Spleen (tissue), 11 donors: ENCODE measurements around the gene ODAD3. TPM values are rescaled to one million over a fixed set of nuclear protein-coding genes. Genes with fewer than 3 reads are reported as not detected.
"Not testable (repeated sequence)": the region's sequence is repeated elsewhere in the genome, so short reads cannot be mapped to it uniquely, and the experiment has no call there.

Experiments used
- DNase-seq: peaks from one replicate; pipeline ENCODE4 v3.0.0-alpha.2; 2020
- H3K27ac ChIP-seq, 8 donors: fragments of 200-600 bp; sonication (generic) in 7 of 8; 1 replicate in 4 of 8; 2 replicates in 4 of 8; pipeline versions ENCODE4 v1.5.0 to v1.8.0; 2016 to 2021; ENCODE audit warnings: inconsistent platforms in 4 of 8, mild to moderate bottlenecking in 4 of 8, moderate library complexity in 1 of 8
- H3K27me3 ChIP-seq, 7 donors: fragments of 200-600 bp; sonication (generic) in 6 of 7; replicated peaks in 1 of 7; 1 replicate in 4 of 7; 2 replicates in 3 of 7; pipeline versions ENCODE4 v1.5.0 to v1.8.0; 2016 to 2021; ENCODE audit warnings: inconsistent platforms in 3 of 7, mild to moderate bottlenecking in 1 of 7
- H3K36me3 ChIP-seq, 6 donors: fragments of 200-600 bp; sonication (generic) in 5 of 6; 1 replicate in 4 of 6; 2 replicates in 2 of 6; pipeline versions ENCODE4 v1.5.0 to v1.8.0; 2016 to 2021; ENCODE audit warnings: inconsistent platforms in 2 of 6
- H3K4me1 ChIP-seq, 6 donors: fragments of 200-600 bp; sonication (generic) in 5 of 6; 1 replicate in 3 of 6; 2 replicates in 3 of 6; pipeline versions ENCODE4 v1.5.0 to v1.8.0; 2016 to 2021; ENCODE audit warnings: inconsistent platforms in 3 of 6
- H3K4me3 ChIP-seq, 8 donors: fragments of 200-600 bp; sonication (generic) in 7 of 8; 1 replicate in 4 of 8; 2 replicates in 4 of 8; pipeline versions ENCODE4 v1.5.0 to v1.8.0; 2016 to 2021; ENCODE audit warnings: inconsistent platforms in 4 of 8, mild to moderate bottlenecking in 4 of 8, moderate library complexity in 2 of 8
- H3K9me3 ChIP-seq, 8 donors: fragments of 200-600 bp; sonication (generic) in 7 of 8; 1 replicate in 4 of 8; 2 replicates in 4 of 8; pipeline versions ENCODE4 v1.5.0 to v1.8.0; 2016 to 2021; ENCODE audit warnings: inconsistent platforms in 4 of 8
- POLR2A ChIP-seq, 3 donors: fragments of 450-650 bp; IDR thresholded peaks; one replicate each; pipeline ENCODE4 v1.5.1; 2017; ENCODE audit warnings: antibody characterized with exemption in 3 of 3, mild to moderate bottlenecking in 1 of 3
- POLR2AphosphoS5 ChIP-seq, 3 donors: sonication (generic); formaldehyde crosslinking; IDR thresholded peaks; one replicate each; pipeline ENCODE4 v1.5.1; 2017; ENCODE audit warnings: antibody characterized with exemption in 3 of 3
- WGBS, 5 donors: extraction: QIAGEN DNeasy Blood & Tissue Kit in 3 of 5; methylation state at CpG; one replicate each; pipeline versions ENCODE4 v1.1.5 to v1.1.7; 2013 to 2018; 5-methylcytosine and 5-hydroxymethylcytosine counted together
- intact Hi-C: fragments of 100-400 bp; cut with DNase I; formaldehyde crosslinking; loops from one replicate; pipeline ENCODE4 v1.15.0; 2023; ENCODE audit warnings: low total_unique reads
- polyA plus RNA-seq, 3 donors: library from polyadenylated mRNA; stranded (reverse); fragments of 200-250 nt; gene quantifications; one replicate each; pipeline ENCODE4 v1.2.1, GENCODE V29; 2013
- total RNA-seq, 7 donors: library from RNA; depleted of rRNA in 3 of 7; stranded (reverse); fragments of >200 nt in 3 of 7; fragmentation: NEBNext Ultra II Directional in 4 of 7; extraction: Animal tissue kit (Norgen Biotek cat#: 25700) in 4 of 7; gene quantifications; one replicate each; pipeline versions ENCODE4 v1.1.0 to v1.2.1, GENCODE V29; 2016 to 2021
- TF ChIP-seq, protein P1 (sequence below), 11 experiments: fragments of 200-600 bp in 7 of 11; fragments of 450-650 bp in 4 of 11; sonication (generic) in 4 of 11; IDR thresholded peaks in 8 of 11; conservative IDR thresholded peaks in 3 of 11; 1 replicate in 7 of 11; 2 replicates in 4 of 11; pipeline versions ENCODE4 v1.4.0 to v1.8.0; 2016 to 2021; ENCODE audit warnings: antibody characterized with exemption in 11 of 11, inconsistent platforms in 4 of 11, mild to moderate bottlenecking in 1 of 11
- donor health status: healthy with polysubstance abuse.
- donor health status: DM: no; HTN: no; CAD: no; lungs with moderate emphysema.
- donor health status: DM: no; HTN: no; CAD: no.
- donor health status: Bipolar disorder and iron deficiency.
- donor health status: healthy.
- donor health status: DM: no; HTN: no; CAD: no.
- donor health status: DM: yes; HTN: yes; CAD: no.

Gene ODAD3
- total and polyA plus RNA-seq, 10 donors: 0.23 to 2.3 (median 1.3) TPM

GRCh38 chr19:11457115-11457514 lies 22.2 kb upstream of the ODAD3 start:
- WGBS, 5 donors: 46 to 65% (median 51%) methylated on average over 14 to 18 of the region's 18 CpGs
- intact Hi-C loops: no loop called here
- no peak for DNase-seq
- Histone ChIP-seq H3K27ac (no peak overlapping the region), H3K4me3 (no peak overlapping the region), H3K9me3 (no peaks in the 10 kb centered on the region), H3K4me1 (peaks cover 0 to 6% (median under 1%) of the 10 kb centered on the region in 6 donors), H3K36me3 (no peaks in the 10 kb centered on the region), H3K27me3 (peaks cover 0 to 34% (median 7%) of the 10 kb centered on the region in 7 donors)
- TF ChIP-seq, protein P1, sequence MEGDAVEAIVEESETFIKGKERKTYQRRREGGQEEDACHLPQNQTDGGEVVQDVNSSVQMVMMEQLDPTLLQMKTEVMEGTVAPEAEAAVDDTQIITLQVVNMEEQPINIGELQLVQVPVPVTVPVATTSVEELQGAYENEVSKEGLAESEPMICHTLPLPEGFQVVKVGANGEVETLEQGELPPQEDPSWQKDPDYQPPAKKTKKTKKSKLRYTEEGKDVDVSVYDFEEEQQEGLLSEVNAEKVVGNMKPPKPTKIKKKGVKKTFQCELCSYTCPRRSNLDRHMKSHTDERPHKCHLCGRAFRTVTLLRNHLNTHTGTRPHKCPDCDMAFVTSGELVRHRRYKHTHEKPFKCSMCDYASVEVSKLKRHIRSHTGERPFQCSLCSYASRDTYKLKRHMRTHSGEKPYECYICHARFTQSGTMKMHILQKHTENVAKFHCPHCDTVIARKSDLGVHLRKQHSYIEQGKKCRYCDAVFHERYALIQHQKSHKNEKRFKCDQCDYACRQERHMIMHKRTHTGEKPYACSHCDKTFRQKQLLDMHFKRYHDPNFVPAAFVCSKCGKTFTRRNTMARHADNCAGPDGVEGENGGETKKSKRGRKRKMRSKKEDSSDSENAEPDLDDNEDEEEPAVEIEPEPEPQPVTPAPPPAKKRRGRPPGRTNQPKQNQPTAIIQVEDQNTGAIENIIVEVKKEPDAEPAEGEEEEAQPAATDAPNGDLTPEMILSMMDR (IDR thresholded peaks at IDR 0.05 in 8 of 11, conservative IDR thresholded peaks at IDR 0.05 in 3 of 11): no peak
- TF ChIP-seq POLR2AphosphoS5 (IDR thresholded peaks at IDR 0.05): no peak
- no peak for TF ChIP-seq POLR2A (IDR thresholded peaks at IDR 0.05)

DNA sequence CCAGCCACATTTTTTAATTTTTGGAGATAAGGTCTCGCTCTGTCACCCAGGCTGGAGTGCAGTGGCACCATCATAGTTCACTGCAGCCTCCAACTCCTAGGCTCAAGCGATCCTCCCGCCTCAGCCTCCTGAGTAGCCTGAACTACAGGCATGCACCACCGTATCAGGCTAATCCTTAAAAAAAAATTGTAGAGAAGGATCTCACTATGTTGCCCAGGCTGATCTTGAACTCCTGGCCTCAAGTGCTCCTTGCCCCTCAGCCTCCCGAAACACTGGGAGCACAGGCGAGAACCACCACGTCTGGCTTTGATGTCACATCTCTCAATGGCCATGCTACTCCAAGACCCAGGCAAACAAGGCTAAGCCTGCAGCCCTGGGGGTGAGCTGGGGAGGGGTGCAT lies 21.7 kb upstream of the ODAD3 start:
- H3K27ac ChIP-seq: no peak overlapping the region
- H3K27me3 ChIP-seq: peaks cover 0 to 35% (median 7%) of the 10 kb centered on the region in 7 donors
- DNase-seq: no peak
- TF ChIP-seq, protein P1 (IDR thresholded peaks at IDR 0.05 in 8 of 11, conservative IDR thresholded peaks at IDR 0.05 in 3 of 11): no peak
- TF ChIP-seq POLR2AphosphoS5 (IDR thresholded peaks at IDR 0.05) (no peak), POLR2A (IDR thresholded peaks at IDR 0.05) (no peak)
- no peaks in the 10 kb centered on the region for H3K9me3 ChIP-seq
- H3K4me1 ChIP-seq: peaks cover 0 to 6% (median 2%) of the 10 kb centered on the region in 6 donors
- H3K4me3 ChIP-seq: no peak overlapping the region
- WGBS, 5 donors: 88 to 99% (median 89%) methylated on average over 7 of the region's 7 CpGs
- intact Hi-C loops: no loop called here
- H3K36me3 ChIP-seq: no peaks in the 10 kb centered on the region

- DNase-seq, H3K4me3 ChIP-seq, H3K4me1 ChIP-seq, H3K9me3 ChIP-seq, H3K27ac ChIP-seq, intact Hi-C loops: not testable (repeated sequence)
- peaks cover 0 to 33% (median 6%) of the 10 kb centered on the region in 7 donors for H3K27me3 ChIP-seq
- H3K36me3 ChIP-seq: peaks cover 0 to 10% (median 8%) of the 10 kb centered on the region in 6 donors
- 86 to 95% (median 92%) methylated on average over 9 of the region's 9 CpGs for WGBS, 5 donors
Measured at GRCh38 chr19:11455233-11455554, 20.3 kb upstream of the ODAD3 start.

- no peaks in the 10 kb centered on the region for H3K9me3 ChIP-seq
- peaks cover 0 to 18% (median 0%) of the 10 kb centered on the region in 7 donors for H3K27me3 ChIP-seq
- 47 to 59% (median 54%) methylated on average over 27 of the region's 27 CpGs for WGBS, 5 donors
- no peak overlapping the region for H3K27ac ChIP-seq
- no peak overlapping the region for H3K4me3 ChIP-seq
- no peak for TF ChIP-seq POLR2A (IDR thresholded peaks at IDR 0.05)
- TF ChIP-seq, protein P1 (IDR thresholded peaks at IDR 0.05 in 8 of 11, conservative IDR thresholded peaks at IDR 0.05 in 3 of 11): peak in 7 of 11 experiments; percentile 18 to 43 (median 36)
- DNase-seq: no peak
- intact Hi-C loops: no loop called here
- H3K4me1 ChIP-seq: peaks cover 0 to 7% (median 3%) of the 10 kb centered on the region in 6 donors
- peaks cover 0 to 25% (median 23%) of the 10 kb centered on the region in 6 donors for H3K36me3 ChIP-seq
Measured at GRCh38 chr19:11453468-11454341, 18.8 kb upstream of the ODAD3 start.
